Neural cell (in vitro differentiated cells): ENCODE data around the gene STXBP1.

ENCODE experiments used
- EZH2 ChIP-seq: fragments of 200-600, 300-800 bp; shearing (Covaris generic), sonication (generic); IDR thresholded peaks from 2 replicates; pipeline ENCODE4 v1.6.1; 2014; ENCODE audit warnings: antibody characterized with exemption, low read length, borderline replicate concordance, mild to moderate bottlenecking; ENCODE audit not compliant: insufficient read depth, poor library complexity, severe bottlenecking
- TF ChIP-seq, protein P1 (sequence below): fragments of 450-650 bp; IDR thresholded peaks from 2 replicates; pipeline ENCODE4 v1.5.1; 2014; ENCODE audit warnings: antibody characterized with exemption, mild to moderate bottlenecking, moderate library complexity; ENCODE audit not compliant: poor library complexity, severe bottlenecking

DNA sequence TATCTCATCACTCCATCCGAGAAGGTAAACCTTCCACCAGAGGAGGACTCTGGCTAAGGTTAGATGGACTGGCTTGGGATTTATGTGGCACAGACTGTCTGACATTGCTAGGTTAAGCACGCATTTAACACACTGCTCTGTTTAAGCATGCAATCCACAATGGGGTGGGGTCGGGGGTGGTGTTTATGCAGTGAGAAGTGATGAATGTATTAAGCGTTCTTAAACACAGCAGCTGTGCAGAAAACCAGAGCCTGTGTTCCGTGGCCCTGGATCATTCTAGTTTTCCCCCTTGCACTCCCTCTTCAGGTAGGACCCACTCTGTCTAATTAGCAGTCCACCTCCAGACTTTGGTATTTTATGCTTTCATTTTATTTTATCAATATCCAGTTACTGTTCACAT is 46.4 kb downstream of the STXBP1 start:
- TF ChIP-seq EZH2, result no peak
- TF ChIP-seq, protein P1, sequence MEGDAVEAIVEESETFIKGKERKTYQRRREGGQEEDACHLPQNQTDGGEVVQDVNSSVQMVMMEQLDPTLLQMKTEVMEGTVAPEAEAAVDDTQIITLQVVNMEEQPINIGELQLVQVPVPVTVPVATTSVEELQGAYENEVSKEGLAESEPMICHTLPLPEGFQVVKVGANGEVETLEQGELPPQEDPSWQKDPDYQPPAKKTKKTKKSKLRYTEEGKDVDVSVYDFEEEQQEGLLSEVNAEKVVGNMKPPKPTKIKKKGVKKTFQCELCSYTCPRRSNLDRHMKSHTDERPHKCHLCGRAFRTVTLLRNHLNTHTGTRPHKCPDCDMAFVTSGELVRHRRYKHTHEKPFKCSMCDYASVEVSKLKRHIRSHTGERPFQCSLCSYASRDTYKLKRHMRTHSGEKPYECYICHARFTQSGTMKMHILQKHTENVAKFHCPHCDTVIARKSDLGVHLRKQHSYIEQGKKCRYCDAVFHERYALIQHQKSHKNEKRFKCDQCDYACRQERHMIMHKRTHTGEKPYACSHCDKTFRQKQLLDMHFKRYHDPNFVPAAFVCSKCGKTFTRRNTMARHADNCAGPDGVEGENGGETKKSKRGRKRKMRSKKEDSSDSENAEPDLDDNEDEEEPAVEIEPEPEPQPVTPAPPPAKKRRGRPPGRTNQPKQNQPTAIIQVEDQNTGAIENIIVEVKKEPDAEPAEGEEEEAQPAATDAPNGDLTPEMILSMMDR, result no peak
